GM23338 (cell line): ENCODE measurements around the gene FLRT2. TPM values are rescaled to one million over a fixed set of nuclear protein-coding genes. Genes with fewer than 3 reads are reported as not detected.

Experiments used
- ATAC-seq: fragments of 200-7000 bp; cut with Tn5 transposase; 3 replicates; pipeline ENCODE4 v1.9.1; 2020
- DNase-seq: peaks from one replicate; pipeline ENCODE4 v3.0.0-alpha.2; 2015; ENCODE audit warnings: low spot score
- H2AFZ ChIP-seq: fragments of 200-600 bp; sonication (generic); 2 replicates; pipeline ENCODE4 v1.8.0; 2016; ENCODE audit warnings: antibody characterized with exemption, mild to moderate bottlenecking, moderate library complexity
- H3F3A ChIP-seq: fragments of 200-600 bp; sonication (generic); replicated peaks from 2 replicates; pipeline ENCODE4 v1.8.0; 2017; ENCODE audit warnings: antibody characterized with exemption, mixed run types, low read depth
- H3K27ac ChIP-seq: fragments of 200-600 bp; sonication (generic); 2 replicates; pipeline ENCODE4 v1.6.1; 2016; ENCODE audit warnings: low read depth
- H3K27me3 ChIP-seq: fragments of 200-600 bp; sonication (generic); 2 replicates; pipeline ENCODE4 v1.8.0; 2016; ENCODE audit warnings: mild to moderate bottlenecking, mixed run types, moderate library complexity; ENCODE audit not compliant: insufficient read depth
- H3K36me3 ChIP-seq: fragments of 200-600 bp; sonication (generic); 2 replicates; pipeline ENCODE4 v1.8.0; 2016; ENCODE audit warnings: mild to moderate bottlenecking; ENCODE audit not compliant: insufficient read depth
- H3K4me1 ChIP-seq: fragments of 200-600 bp; sonication (generic); 2 replicates; pipeline ENCODE4 v1.8.0; 2016; ENCODE audit warnings: mild to moderate bottlenecking, moderate library complexity; ENCODE audit not compliant: insufficient read depth
- H3K4me2 ChIP-seq: fragments of 200-600 bp; sonication (generic); 2 replicates; pipeline ENCODE4 v1.7.1; 2017; ENCODE audit warnings: mixed run types
- H3K4me3 ChIP-seq: fragments of 200-600 bp; sonication (generic); 2 replicates; pipeline ENCODE4 v1.6.1; 2016; ENCODE audit warnings: mixed run types
- H3K79me2 ChIP-seq: fragments of 200-600 bp; sonication (generic); replicated peaks from 2 replicates; pipeline ENCODE4 v1.8.0; 2017; ENCODE audit warnings: mild to moderate bottlenecking; ENCODE audit not compliant: insufficient read depth
- H3K9me2 ChIP-seq: fragments of 200-600 bp; sonication (generic); 2 replicates; pipeline ENCODE4 v1.8.0; 2017; ENCODE audit not compliant: insufficient read depth
- H4K20me1 ChIP-seq: fragments of 200-600 bp; sonication (generic); replicated peaks from 2 replicates; pipeline ENCODE4 v1.8.0; 2017; ENCODE audit warnings: mild to moderate bottlenecking; ENCODE audit not compliant: insufficient read depth
- H3K27ac Mint-ChIP-seq: 2 replicates; pipeline ENCODE4 v1.8.0; 2020; ENCODE audit warnings: inconsistent platforms, mild to moderate bottlenecking, moderate library complexity, mixed read lengths
- H3K27me3 Mint-ChIP-seq: 3 replicates; pipeline ENCODE4 v1.8.0; 2022; ENCODE audit warnings: low read depth, mild to moderate bottlenecking, moderate library complexity, mixed read lengths, inconsistent platforms; ENCODE audit not compliant: insufficient read depth, poor library complexity
- H3K36me3 Mint-ChIP-seq: 3 replicates; pipeline ENCODE4 v1.8.0; 2021; ENCODE audit warnings: low read depth, mild to moderate bottlenecking, inconsistent platforms, moderate library complexity, mixed read lengths
- H3K4me1 Mint-ChIP-seq: 3 replicates; pipeline ENCODE4 v1.8.0; 2020; ENCODE audit warnings: mild to moderate bottlenecking, inconsistent platforms, mixed read lengths
- H3K4me3 Mint-ChIP-seq: 3 replicates; pipeline ENCODE4 v1.8.0; 2021; ENCODE audit warnings: moderate library complexity, mild to moderate bottlenecking, inconsistent platforms, mixed read lengths
- H3K9me3 Mint-ChIP-seq: 3 replicates; pipeline ENCODE4 v1.8.0; 2020; ENCODE audit warnings: moderate library complexity, mild to moderate bottlenecking, inconsistent platforms, mixed read lengths
- CREB1 ChIP-seq: fragments of 250-450 bp; sonication (Bioruptor Pico); IDR thresholded peaks from 2 replicates; pipeline ENCODE4 v1.5.0; 2020; ENCODE audit warnings: low read depth, mild to moderate bottlenecking, moderate library complexity
- CTCF ChIP-seq, 2 experiments: fragments of 200-600 bp in 1 of 2; sonication (generic) in 1 of 2; conservative IDR thresholded peaks; 2 replicates each; pipeline versions ENCODE4 v1.5.1 to v1.6.1; 2016 to 2017; ENCODE audit warnings: antibody characterized with exemption in 2 of 2, low read depth in 2 of 2, mild to moderate bottlenecking in 2 of 2, moderate library complexity in 1 of 2
- ETS1 ChIP-seq: IDR thresholded peaks from 2 replicates; pipeline ENCODE4 v1.6.1; 2016; ENCODE audit warnings: antibody characterized with exemption
- EZH2 ChIP-seq: fragments of 200-600 bp; sonication (generic); IDR thresholded peaks from one replicate; pipeline ENCODE4 v1.8.0; 2017; ENCODE audit warnings: antibody characterized with exemption, mild to moderate bottlenecking, low read depth; ENCODE audit not compliant: unreplicated experiment
- JUNB ChIP-seq: IDR thresholded peaks from one replicate; pipeline ENCODE4 v1.6.1; 2016; ENCODE audit warnings: antibody characterized with exemption; ENCODE audit not compliant: unreplicated experiment
- POLR2AphosphoS5 ChIP-seq: IDR thresholded peaks from 2 replicates; pipeline ENCODE4 v1.6.1; 2016; ENCODE audit warnings: antibody characterized with exemption, low read depth
- ZNF114 ChIP-seq: fragments of 250-450 bp; sonication (Bioruptor Pico); IDR thresholded peaks from 2 replicates; pipeline ENCODE4 v1.5.0; 2020; ENCODE audit warnings: mild to moderate bottlenecking, moderate library complexity
- ZNF331 ChIP-seq: fragments of 250-450 bp; sonication (Bioruptor Pico); IDR thresholded peaks from 2 replicates; pipeline ENCODE4 v1.5.0; 2020; ENCODE audit warnings: low read depth, mild to moderate bottlenecking, moderate library complexity
- ZNF462 ChIP-seq: fragments of 250-450 bp; sonication (Bioruptor Pico); IDR thresholded peaks from 2 replicates; pipeline ENCODE4 v1.5.0; 2020; ENCODE audit warnings: mild to moderate bottlenecking, moderate library complexity
- polyA plus RNA-seq: library from polyadenylated mRNA; unstranded; fragments of >200 nt; fragmentation: Nextera tagmentation; extraction: Ambion mirVana; gene quantifications from 2 replicates; pipeline ENCODE4 v1.2.1, GENCODE V29; 2016
- total RNA-seq: library from RNA; depleted of rRNA; stranded (reverse); fragments of >200 nt; shearing (Covaris generic); gene quantifications from 2 replicates; pipeline ENCODE4 v1.2.3, GENCODE V29; 2014

Gene FLRT2
- total and polyA plus RNA-seq, 2 experiments from 2014 or later = 4.3 to 7.4 TPM

- TF ChIP-seq ZNF462 (CRISPR knock-in tag) = no peak
- no peak for TF ChIP-seq JUNB
- no peak for TF ChIP-seq CTCF (conservative IDR thresholded peaks at IDR 0.05; ENCODE audit: low read depth in 2 of 2)
- TF ChIP-seq CREB1 (CRISPR knock-in tag) = no peak
- no peak for TF ChIP-seq ZNF331 (CRISPR knock-in tag)
Observed at GRCh38 chr14:85577543-85578114, 47.7 kb downstream of the FLRT2 start (continued).

- Histone ChIP-seq H3K4me3 (no peak overlapping the region), H3K9me2 (no peaks in the 10 kb centered on the region), H3K79me2 (no peaks in the 10 kb centered on the region), H3K4me1 (peaks cover 42% of the 10 kb centered on the region), H3K4me2 (no peak overlapping the region), H3F3A (no peaks in the 10 kb centered on the region), H2AFZ (no peak overlapping the region), H3K27me3 (no peaks in the 10 kb centered on the region), H3K27ac (no peak overlapping the region), H4K20me1 (no peaks in the 10 kb centered on the region), H3K36me3 (no peaks in the 10 kb centered on the region)
- Mint-ChIP-seq H3K36me3 (no peaks in the 10 kb centered on the region), H3K27ac (no peak overlapping the region), H3K27me3 (peaks cover 5% of the 10 kb centered on the region), H3K4me3 (no peak overlapping the region), H3K4me1 (peaks cover 41% of the 10 kb centered on the region), H3K9me3 (no peaks in the 10 kb centered on the region; the same call in 2 of the 3 replicates)
- DNase-seq (no peak), ATAC-seq (no peak)
- TF ChIP-seq POLR2AphosphoS5 (no peak), ZNF114 (CRISPR knock-in tag) (no peak), EZH2 (no peak), ETS1 (no peak), ZNF331 (CRISPR knock-in tag) (no peak), CREB1 (CRISPR knock-in tag) (no peak), CTCF (conservative IDR thresholded peaks at IDR 0.05; ENCODE audit: low read depth in 2 of 2) (no peak)
Observed at GRCh38 chr14:85578357-85578756, 48.4 kb downstream of the FLRT2 start.
